DND-41 (cell line): ENCODE results near the gene LMX1A.

ENCODE experiments used
- ATAC-seq: fragments of 200-7000 bp; cut with Tn5 transposase; 3 replicates; pipeline ENCODE4 v1.9.1; 2021; ENCODE audit warnings: low read depth; ENCODE audit not compliant: insufficient read depth
- DNase-seq: peaks from one replicate; pipeline ENCODE4 v3.0.0-alpha.2; 2020
- H2AFZ ChIP-seq: 2 replicates; pipeline ENCODE4 v1.6.0; 2012; ENCODE audit warnings: low read depth, low read length
- H3K27ac ChIP-seq: 2 replicates; pipeline ENCODE4 v1.5.1; 2012; ENCODE audit warnings: low read length, inconsistent platforms
- H3K27me3 ChIP-seq: fragments of 200-600 bp; sonication (generic); 2 replicates; pipeline ENCODE4 v1.6.0; 2012; ENCODE audit warnings: low read length, mild to moderate bottlenecking, inconsistent platforms; ENCODE audit not compliant: insufficient read depth, poor library complexity
- H3K36me3 ChIP-seq: 2 replicates; pipeline ENCODE4 v1.5.1; 2012; ENCODE audit warnings: low read length, inconsistent platforms; ENCODE audit not compliant: insufficient read depth
- H3K4me1 ChIP-seq: 2 replicates; pipeline ENCODE4 v1.5.1; 2012; ENCODE audit warnings: mild to moderate bottlenecking, low read length; ENCODE audit not compliant: insufficient read depth
- H3K4me2 ChIP-seq: 2 replicates; pipeline ENCODE4 v1.6.0; 2012; ENCODE audit warnings: mild to moderate bottlenecking, moderate library complexity, low read length, inconsistent platforms; ENCODE audit not compliant: insufficient read depth
- H3K4me3 ChIP-seq, 2 experiments: fragments of 200-600 bp in 1 of 2; shearing (Covaris generic) in 1 of 2; 2 replicates each; pipeline ENCODE4 v1.5.1; 2012 to 2016; ENCODE audit warnings: inconsistent platforms in 2 of 2, low read length in 2 of 2, mild to moderate bottlenecking in 2 of 2, low read depth in 1 of 2, moderate library complexity in 1 of 2
- H3K79me2 ChIP-seq: 2 replicates; pipeline ENCODE4 v1.6.0; 2012; ENCODE audit warnings: low read length, inconsistent platforms; ENCODE audit not compliant: insufficient read depth
- H3K9ac ChIP-seq: 2 replicates; pipeline ENCODE4 v1.6.0; 2012; ENCODE audit warnings: low read depth, mild to moderate bottlenecking, inconsistent platforms, low read length, moderate library complexity
- H3K9me3 ChIP-seq: 2 replicates; pipeline ENCODE4 v1.5.1; 2012; ENCODE audit warnings: low read length, moderate library complexity, mild to moderate bottlenecking, inconsistent platforms; ENCODE audit not compliant: insufficient read depth, severe bottlenecking
- H4K20me1 ChIP-seq: 2 replicates; pipeline ENCODE4 v1.6.0; 2012; ENCODE audit warnings: low read length; ENCODE audit not compliant: insufficient read depth
- EZH2 ChIP-seq: IDR thresholded peaks from 3 replicates; pipeline ENCODE4 v1.6.1; 2012; ENCODE audit warnings: borderline replicate concordance, low read depth, mild to moderate bottlenecking, moderate library complexity, low read length, inconsistent platforms; ENCODE audit not compliant: severe bottlenecking
- TF ChIP-seq, protein P1 (sequence below): IDR thresholded peaks from 2 replicates; pipeline ENCODE4 v1.5.1; 2012; ENCODE audit warnings: borderline replicate concordance, low read length, moderate library complexity, mild to moderate bottlenecking; ENCODE audit not compliant: poor library complexity, severe bottlenecking; ENCODE audit errors: extremely low read depth

LMX1A gene

DNA sequence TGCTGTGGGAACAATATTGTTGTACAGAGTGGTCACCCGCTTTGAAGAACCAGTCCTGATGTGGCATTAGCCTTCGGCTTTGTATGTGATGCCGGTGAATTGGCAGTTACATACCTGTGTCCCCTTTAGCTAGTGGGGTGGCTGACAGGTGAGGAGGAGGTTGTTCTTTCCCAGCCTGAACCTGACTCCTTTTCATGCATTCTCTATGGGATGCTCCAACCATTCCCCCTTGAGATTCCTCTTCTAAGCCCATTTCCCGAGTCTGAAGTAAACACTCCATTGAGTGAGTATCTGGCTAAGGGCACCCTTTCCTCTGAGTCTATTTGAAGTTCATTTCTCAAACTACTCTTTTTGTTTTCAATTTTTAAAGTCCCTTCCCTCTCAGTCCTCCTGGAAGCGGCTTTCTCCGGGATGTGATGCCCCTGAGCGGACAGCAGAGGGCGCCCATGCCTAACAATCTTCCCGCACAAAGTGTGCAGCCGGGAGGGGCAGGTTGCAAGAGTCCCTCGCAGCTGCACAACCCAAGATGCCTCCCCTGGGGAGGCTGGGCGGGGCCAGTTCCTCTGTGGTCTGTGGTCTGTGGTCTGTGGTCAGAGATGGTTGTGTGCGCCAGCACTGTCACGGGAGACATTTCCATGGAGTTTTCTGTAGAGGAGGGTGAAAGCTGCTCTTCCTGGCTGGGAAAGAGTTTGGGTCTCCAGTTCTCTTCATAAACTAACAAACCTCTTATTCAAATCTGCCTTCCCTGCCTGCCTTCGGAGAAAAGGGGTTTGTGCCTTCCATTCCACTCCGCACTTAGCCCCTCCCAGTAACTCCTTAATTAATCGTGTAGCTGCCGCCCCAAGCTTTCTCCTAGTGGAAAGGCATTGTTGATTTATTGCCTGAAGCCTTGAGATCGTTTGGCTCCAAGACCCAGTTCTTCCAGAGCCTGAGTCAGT lies 36.4 kb upstream of the LMX1A start:
- peak overlapping the region; percentile 40 for H3K4me2 ChIP-seq
- TF ChIP-seq, protein P1, sequence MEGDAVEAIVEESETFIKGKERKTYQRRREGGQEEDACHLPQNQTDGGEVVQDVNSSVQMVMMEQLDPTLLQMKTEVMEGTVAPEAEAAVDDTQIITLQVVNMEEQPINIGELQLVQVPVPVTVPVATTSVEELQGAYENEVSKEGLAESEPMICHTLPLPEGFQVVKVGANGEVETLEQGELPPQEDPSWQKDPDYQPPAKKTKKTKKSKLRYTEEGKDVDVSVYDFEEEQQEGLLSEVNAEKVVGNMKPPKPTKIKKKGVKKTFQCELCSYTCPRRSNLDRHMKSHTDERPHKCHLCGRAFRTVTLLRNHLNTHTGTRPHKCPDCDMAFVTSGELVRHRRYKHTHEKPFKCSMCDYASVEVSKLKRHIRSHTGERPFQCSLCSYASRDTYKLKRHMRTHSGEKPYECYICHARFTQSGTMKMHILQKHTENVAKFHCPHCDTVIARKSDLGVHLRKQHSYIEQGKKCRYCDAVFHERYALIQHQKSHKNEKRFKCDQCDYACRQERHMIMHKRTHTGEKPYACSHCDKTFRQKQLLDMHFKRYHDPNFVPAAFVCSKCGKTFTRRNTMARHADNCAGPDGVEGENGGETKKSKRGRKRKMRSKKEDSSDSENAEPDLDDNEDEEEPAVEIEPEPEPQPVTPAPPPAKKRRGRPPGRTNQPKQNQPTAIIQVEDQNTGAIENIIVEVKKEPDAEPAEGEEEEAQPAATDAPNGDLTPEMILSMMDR: peak; percentile 96
- peak; percentile 29 for TF ChIP-seq EZH2

DNA sequence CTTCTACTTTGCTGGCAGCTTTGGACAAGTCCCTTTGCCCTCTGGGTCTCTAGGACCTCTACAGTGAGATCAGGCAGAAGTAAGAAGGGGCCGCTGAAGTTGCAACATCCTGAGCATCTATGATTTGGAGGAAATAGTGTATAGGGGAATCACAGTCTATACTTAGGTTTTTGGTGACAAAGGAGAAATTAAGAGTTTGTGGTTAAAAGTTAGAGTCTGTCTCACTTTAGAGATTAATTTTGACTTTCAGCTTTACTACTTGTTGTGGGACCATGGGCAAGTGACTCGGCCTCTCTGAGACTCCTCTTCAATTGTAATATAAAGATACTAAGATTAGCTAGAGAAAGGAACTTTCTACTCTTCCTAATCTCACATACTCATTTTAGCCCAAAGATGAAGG lies 33.1 kb upstream of the LMX1A start:
- Histone ChIP-seq H3K9me3 (no peaks in the 10 kb centered on the region), H3K27me3 (peaks cover 74% of the 10 kb centered on the region), H3K4me2 (no peak overlapping the region), H3K9ac (no peak overlapping the region), H4K20me1 (peaks cover 60% of the 10 kb centered on the region), H3K27ac (no peak overlapping the region), H3K4me3 (no peak overlapping the region), H3K4me1 (peaks cover 12% of the 10 kb centered on the region), H3K36me3 (no peaks in the 10 kb centered on the region), H3K79me2 (no peaks in the 10 kb centered on the region), H2AFZ (no peak overlapping the region)
- no peak for TF ChIP-seq EZH2
- TF ChIP-seq, protein P1: no peak
- no peak for ATAC-seq
- no peak for DNase-seq

More for the DNA sequence above, 36.4 kb upstream of the LMX1A start:
- H3K9me3 ChIP-seq: no peaks in the 10 kb centered on the region
- peak; percentile 100 for ATAC-seq
- H3K27ac ChIP-seq: no peak overlapping the region
- no peak overlapping the region for H2AFZ ChIP-seq
- H3K36me3 ChIP-seq: no peaks in the 10 kb centered on the region
- H3K79me2 ChIP-seq: no peaks in the 10 kb centered on the region
- peaks cover 79% of the 10 kb centered on the region for H3K27me3 ChIP-seq
- peak; percentile 97 for DNase-seq
- H3K4me3 ChIP-seq: no peak overlapping the region
- H3K9ac ChIP-seq: no peak overlapping the region
- H4K20me1 ChIP-seq: peaks cover 75% of the 10 kb centered on the region
- peaks cover 12% of the 10 kb centered on the region for H3K4me1 ChIP-seq

DNA sequence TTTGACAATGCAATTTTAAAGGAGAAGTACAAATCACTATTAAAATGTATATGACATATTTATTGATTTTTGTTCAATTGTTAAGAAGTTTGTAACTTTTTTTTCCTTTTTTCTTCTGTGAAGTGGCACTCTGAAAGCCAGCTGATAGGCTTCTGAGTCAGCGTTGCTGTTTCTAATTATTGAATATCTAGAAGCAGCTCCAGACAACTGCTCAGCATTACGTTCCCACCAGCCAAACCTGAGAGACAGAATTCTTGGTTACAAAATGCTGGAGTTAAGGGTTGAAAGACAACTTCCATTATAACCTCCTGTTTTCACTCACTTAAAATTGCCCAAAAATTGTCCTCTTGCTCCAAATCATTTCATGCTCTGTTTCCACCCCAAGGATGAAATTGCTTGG lies 31.4 kb upstream of the LMX1A start:
- Histone ChIP-seq H3K9ac (no peak overlapping the region), H3K4me1 (0 out of 2 replicates have a peak, but pooled peaks cover under 1% of the 10 kb centered on the region), H3K4me2 (no peak overlapping the region), H2AFZ (no peak overlapping the region), H3K27me3 (peaks cover 84% of the 10 kb centered on the region), H3K79me2 (no peaks in the 10 kb centered on the region), H3K4me3 (no peak overlapping the region), H3K27ac (no peak overlapping the region), H4K20me1 (peaks cover 59% of the 10 kb centered on the region), H3K36me3 (no peaks in the 10 kb centered on the region), H3K9me3 (no peaks in the 10 kb centered on the region)
- ATAC-seq: no peak
- no peak for DNase-seq
- TF ChIP-seq EZH2: no peak
- TF ChIP-seq, protein P1: no peak
